Mesenchymal stem cell (in vitro differentiated cells and primary cell): Measurements from ENCODE around the gene PDCD6IP.
A peak's percentile ranks its signal among the peaks of the same experiment; 100 is the strongest.
"Not testable (repeated sequence)": the region's sequence is repeated elsewhere in the genome, so short reads cannot be mapped to it uniquely, and the experiment has no call there.

ENCODE experiments used
- DNase-seq: peaks from one replicate; pipeline ENCODE4 v3.0.0-alpha.2; 2013
- H2AFZ ChIP-seq: one replicate; pipeline ENCODE4 v1.6.1; 2013; ENCODE audit warnings: low read depth, mild to moderate bottlenecking, control low read depth, inconsistent platforms, low read length, moderate library complexity
- H2AK5ac ChIP-seq: 2 replicates; pipeline ENCODE4 v1.6.1; 2013; ENCODE audit warnings: low read length, moderate library complexity, mild to moderate bottlenecking, inconsistent platforms; ENCODE audit not compliant: severe bottlenecking
- H2BK120ac ChIP-seq: one replicate; pipeline ENCODE4 v1.6.1; 2013; ENCODE audit warnings: low read depth, mild to moderate bottlenecking, inconsistent platforms, low read length, moderate library complexity
- H2BK12ac ChIP-seq, 2 experiments: one replicate each; pipeline ENCODE4 v1.6.1; 2013; ENCODE audit warnings: inconsistent platforms in 2 of 2, low read length in 2 of 2, mild to moderate bottlenecking in 2 of 2, moderate library complexity in 2 of 2, control low read depth in 1 of 2
- H2BK15ac ChIP-seq: one replicate; pipeline ENCODE4 v1.6.1; 2013; ENCODE audit warnings: mild to moderate bottlenecking, low read depth, inconsistent platforms; ENCODE audit not compliant: poor library complexity, severe bottlenecking
- H2BK5ac ChIP-seq: 2 replicates; pipeline ENCODE4 v1.6.1; 2013; ENCODE audit warnings: low read depth, mild to moderate bottlenecking, low read length, control low read depth, inconsistent platforms; ENCODE audit not compliant: poor library complexity, severe bottlenecking
- H3K14ac ChIP-seq, 2 experiments: one replicate each; pipeline ENCODE4 v1.6.1; 2013; ENCODE audit warnings: inconsistent platforms in 2 of 2, low read length in 2 of 2, control low read depth in 1 of 2, mild to moderate bottlenecking in 1 of 2, moderate library complexity in 1 of 2
- H3K18ac ChIP-seq, 2 experiments: one replicate each; pipeline ENCODE4 v1.6.1; 2013; ENCODE audit warnings: inconsistent platforms in 2 of 2, low read length in 2 of 2, control low read depth in 1 of 2, low read depth in 1 of 2, mild to moderate bottlenecking in 1 of 2
- H3K23ac ChIP-seq, 2 experiments: one replicate each; pipeline ENCODE4 v1.6.1; 2013; ENCODE audit warnings: inconsistent platforms in 2 of 2, low read length in 2 of 2, mild to moderate bottlenecking in 2 of 2, moderate library complexity in 2 of 2, control low read depth in 1 of 2
- H3K27ac ChIP-seq: 2 replicates; pipeline ENCODE4 v1.5.1; 2013; ENCODE audit warnings: mild to moderate bottlenecking, moderate library complexity, low read length, control low read depth, inconsistent platforms; ENCODE audit not compliant: poor library complexity, severe bottlenecking
- H3K27me3 ChIP-seq, 2 experiments: 2 replicates each; pipeline versions ENCODE4 v1.6.1 to v1.7.0; 2013; ENCODE audit warnings: low read length in 2 of 2, mild to moderate bottlenecking in 2 of 2, moderate library complexity in 2 of 2, control low read depth in 1 of 2, inconsistent platforms in 1 of 2; ENCODE audit not compliant: control insufficient read depth in 1 of 2, insufficient read depth in 1 of 2
- H3K36me3 ChIP-seq, 2 experiments: 2 replicates each; pipeline versions ENCODE4 v1.6.1 to v1.7.0; 2013; ENCODE audit warnings: low read length in 2 of 2, control low read depth in 1 of 2, inconsistent platforms in 1 of 2, low read depth in 1 of 2, mild to moderate bottlenecking in 1 of 2; ENCODE audit not compliant: insufficient read depth in 2 of 2, control insufficient read depth in 1 of 2
- H3K4ac ChIP-seq, 2 experiments: one replicate each; pipeline ENCODE4 v1.6.1; 2013; ENCODE audit warnings: inconsistent platforms in 2 of 2, low read length in 2 of 2, mild to moderate bottlenecking in 2 of 2, moderate library complexity in 2 of 2, control low read depth in 1 of 2, low read depth in 1 of 2
- H3K4me1 ChIP-seq: 2 replicates; pipeline ENCODE4 v1.6.1; 2013; ENCODE audit warnings: low read depth, low read length, control low read depth; ENCODE audit not compliant: control insufficient read depth, insufficient read depth
- H3K4me2 ChIP-seq: 2 replicates; pipeline ENCODE4 v1.6.1; 2013; ENCODE audit warnings: low read length, mild to moderate bottlenecking, inconsistent platforms; ENCODE audit not compliant: poor library complexity, severe bottlenecking
- H3K4me3 ChIP-seq, 2 experiments: 2 replicates each; pipeline versions ENCODE4 v1.5.1 to v1.7.0; 2013; ENCODE audit warnings: low read length in 2 of 2, mild to moderate bottlenecking in 2 of 2, control low read depth in 1 of 2, low read depth in 1 of 2; ENCODE audit not compliant: insufficient read depth in 1 of 2
- H3K79me1 ChIP-seq: replicated peaks from 2 replicates; pipeline ENCODE4 v1.6.1; 2013; ENCODE audit warnings: mild to moderate bottlenecking, control low read depth, low read length, inconsistent platforms; ENCODE audit not compliant: poor library complexity, severe bottlenecking
- H3K9ac ChIP-seq: 2 replicates; pipeline ENCODE4 v1.7.0; 2013; ENCODE audit warnings: mild to moderate bottlenecking, low read length, moderate library complexity
- H3K9me3 ChIP-seq: 2 replicates; pipeline ENCODE4 v1.7.0; 2013; ENCODE audit warnings: mild to moderate bottlenecking, low read length; ENCODE audit not compliant: control insufficient read depth
- H4K8ac ChIP-seq: one replicate; pipeline ENCODE4 v1.6.1; 2013; ENCODE audit warnings: inconsistent platforms, mild to moderate bottlenecking, low read length, moderate library complexity
- H4K91ac ChIP-seq: one replicate; pipeline ENCODE4 v1.6.1; 2013; ENCODE audit warnings: mild to moderate bottlenecking, low read length, inconsistent platforms
- WGBS: methylation state at CpG from one replicate; pipeline ENCODE4 v1.1.7; 2013; ENCODE audit warnings: mixed read lengths; 5-methylcytosine and 5-hydroxymethylcytosine counted together

Gene PDCD6IP

DNA sequence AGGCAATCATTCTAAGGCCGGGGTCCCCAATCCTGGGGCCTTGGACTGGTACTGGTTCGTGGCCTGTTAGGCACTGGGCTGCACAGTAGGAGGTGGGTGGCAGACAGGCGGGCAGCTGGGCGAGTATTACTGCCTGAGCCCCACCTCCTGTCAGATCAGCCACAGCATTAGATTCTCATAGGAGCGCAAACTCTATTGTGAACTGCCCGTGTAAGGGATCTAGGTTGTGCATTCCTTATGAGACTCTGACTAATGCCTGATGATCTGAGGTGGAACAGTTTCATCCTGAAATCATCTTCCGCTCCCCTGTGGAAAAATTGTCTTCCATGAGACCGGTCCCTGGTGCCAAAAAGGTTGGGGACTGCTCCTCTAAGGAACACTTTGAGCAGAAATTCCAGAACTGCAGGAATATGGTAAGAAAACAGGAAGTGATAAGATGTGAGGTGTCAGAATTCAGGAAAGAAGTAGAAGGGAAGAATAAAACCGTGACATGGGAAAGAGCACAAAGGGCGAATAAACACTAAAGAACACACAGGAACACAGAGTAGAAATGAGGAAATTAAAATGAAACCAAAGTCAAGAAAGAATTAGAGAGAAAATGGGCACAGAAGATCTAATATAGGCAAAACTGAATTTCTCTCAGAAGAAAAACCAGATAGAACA, 57.6 kb downstream of the PDCD6IP start:
- H3K4ac ChIP-seq, result no peak overlapping the region
- H2BK120ac ChIP-seq, result no peak overlapping the region
- no peak overlapping the region for H2BK15ac ChIP-seq
- peaks cover 2% of the 10 kb centered on the region for H3K4me1 ChIP-seq
- H2BK12ac ChIP-seq, result no peak overlapping the region
- peak overlapping the region; percentile 56 for H3K27ac ChIP-seq
- H3K79me1 ChIP-seq, result peaks cover 2% of the 10 kb centered on the region
- H3K23ac ChIP-seq, result no peak overlapping the region
- no peak overlapping the region for H3K9ac ChIP-seq
- no peak overlapping the region for H2AK5ac ChIP-seq
- H3K14ac ChIP-seq, result no peak overlapping the region
- H4K91ac ChIP-seq, result peak overlapping the region; percentile 80
- no peak overlapping the region for H3K4me3 ChIP-seq
- H3K18ac ChIP-seq, result no peak overlapping the region
- no peak overlapping the region for H3K4me2 ChIP-seq
- WGBS, result 88% methylated on average over 9 of the region's 10 CpGs
- no peaks in the 10 kb centered on the region for H3K27me3 ChIP-seq
- peak overlapping the region; percentile 60 for H4K8ac ChIP-seq
- H2AFZ ChIP-seq, result no peak overlapping the region
- H2BK5ac ChIP-seq, result no peak overlapping the region
- H3K36me3 ChIP-seq, result peaks cover 4 to 73% of the 10 kb centered on the region in 2 experiments
- DNase-seq, result no peak
- no peaks in the 10 kb centered on the region for H3K9me3 ChIP-seq

DNA sequence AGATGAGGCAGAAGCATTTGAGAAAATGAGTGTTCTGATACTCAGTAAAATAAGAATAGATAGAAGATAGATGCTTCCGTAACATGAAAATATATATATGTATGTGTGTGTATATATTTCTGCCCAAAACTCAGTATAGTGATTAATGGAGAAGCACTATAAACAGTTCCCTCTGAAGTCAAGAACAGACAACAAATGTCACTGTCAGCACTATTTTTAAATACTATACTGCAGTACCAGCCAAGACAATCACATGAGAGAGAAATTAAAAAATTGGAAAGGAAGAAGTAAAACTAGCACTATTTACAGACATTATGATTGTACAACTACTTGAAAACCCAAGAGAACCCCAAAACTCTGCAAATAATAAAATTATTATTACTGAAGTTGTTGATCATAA, 59.3 kb downstream of the PDCD6IP start:
- not testable (repeated sequence) for H2AK5ac ChIP-seq, H3K27ac ChIP-seq, H2BK15ac ChIP-seq, H4K8ac ChIP-seq, H3K27me3 ChIP-seq, H3K18ac ChIP-seq, H3K4me3 ChIP-seq, H3K9me3 ChIP-seq, H3K4me2 ChIP-seq, H2BK5ac ChIP-seq, H2AFZ ChIP-seq, H2BK120ac ChIP-seq, H2BK12ac ChIP-seq, H3K79me1 ChIP-seq, DNase-seq, H3K23ac ChIP-seq, H4K91ac ChIP-seq, H3K9ac ChIP-seq, H3K14ac ChIP-seq, H3K4me1 ChIP-seq, H3K4ac ChIP-seq
- peaks cover 4 to 79% of the 10 kb centered on the region in 2 experiments for H3K36me3 ChIP-seq
- WGBS, result no CpG with 5 or more reads among the region's 1 CpG

DNA sequence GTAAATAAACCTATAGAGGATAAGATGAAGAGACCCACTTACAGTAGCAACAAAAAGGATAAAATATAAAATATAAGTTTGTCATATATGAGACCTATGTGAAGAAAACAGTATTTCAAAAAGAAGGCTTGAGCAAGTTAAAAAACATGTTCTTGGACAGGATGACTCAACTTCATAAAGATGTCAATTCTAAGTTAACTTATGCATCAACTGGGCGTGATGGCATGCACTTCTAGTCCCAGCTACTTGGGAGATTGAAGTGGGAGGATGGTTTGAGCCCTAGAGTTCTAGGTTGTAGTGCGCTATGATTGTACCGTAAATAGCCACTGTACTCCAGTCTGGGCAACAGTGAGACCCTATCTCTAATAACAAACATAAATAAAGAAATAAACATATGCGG, 59.7 kb downstream of the PDCD6IP start:
- Histone ChIP-seq H3K4ac (no peak overlapping the region), H3K18ac (no peak overlapping the region), H4K8ac (no peak overlapping the region), H3K23ac (no peak overlapping the region), H3K27me3 (no peaks in the 10 kb centered on the region), H3K4me2 (no peak overlapping the region), H2AFZ (no peak overlapping the region), H4K91ac (no peak overlapping the region), H3K4me3 (no peak overlapping the region), H3K9me3 (no peaks in the 10 kb centered on the region), H2BK12ac (no peak overlapping the region), H3K4me1 (peaks cover 2% of the 10 kb centered on the region), H3K27ac (no peak overlapping the region), H3K36me3 (peaks cover 4 to 81% of the 10 kb centered on the region in 2 experiments), H2AK5ac (no peak overlapping the region), H3K9ac (no peak overlapping the region), H2BK5ac (no peak overlapping the region), H2BK120ac (no peak overlapping the region), H3K79me1 (no peaks in the 10 kb centered on the region), H3K14ac (no peak overlapping the region), H2BK15ac (no peak overlapping the region)
- WGBS, result 75% methylated on average over 2 of the region's 4 CpGs
- DNase-seq, result peak; percentile 33

DNA sequence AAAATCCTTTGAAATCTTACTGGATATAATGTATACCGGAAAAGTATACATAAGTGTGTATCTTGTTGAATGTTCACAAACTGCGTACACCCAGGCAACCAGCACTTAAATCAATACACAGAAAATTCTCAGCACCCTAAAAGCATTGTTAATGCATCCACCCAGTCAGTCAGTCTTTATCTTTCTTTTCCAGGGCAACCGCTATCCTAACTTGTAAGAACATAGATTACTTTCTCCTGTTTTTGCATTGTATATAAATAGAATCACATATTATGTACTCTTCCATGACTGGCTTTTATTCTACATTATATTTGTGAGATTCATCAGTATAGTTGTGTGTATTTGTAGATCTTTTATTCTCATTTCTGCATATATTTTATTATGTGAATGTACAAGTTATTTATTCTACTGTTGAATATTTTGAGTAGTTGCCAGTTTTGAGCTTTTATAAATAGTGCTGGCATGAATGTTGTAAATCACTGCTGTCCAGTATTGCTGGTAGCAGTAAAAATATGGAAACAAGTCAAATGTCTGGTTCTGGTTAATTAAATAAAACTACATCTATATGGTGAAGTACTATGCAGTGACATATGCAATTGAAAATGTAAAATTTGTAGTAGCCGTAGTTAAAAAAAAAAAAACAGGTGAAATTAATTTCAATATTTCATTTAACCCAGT, 62.1 kb downstream of the PDCD6IP start:
- no peak overlapping the region for H4K91ac ChIP-seq
- no peak overlapping the region for H2BK15ac ChIP-seq
- H3K4me2 ChIP-seq, result no peak overlapping the region
- no peak overlapping the region for H3K4ac ChIP-seq
- H3K4me1 ChIP-seq, result peaks cover 2% of the 10 kb centered on the region
- H2BK5ac ChIP-seq, result no peak overlapping the region
- no peak overlapping the region for H3K4me3 ChIP-seq
- H3K79me1 ChIP-seq, result peaks cover 4% of the 10 kb centered on the region
- no peak overlapping the region for H2AK5ac ChIP-seq
- no peak overlapping the region for H3K23ac ChIP-seq
- H3K36me3 ChIP-seq, result peaks cover 11 to 88% of the 10 kb centered on the region in 2 experiments
- H3K9me3 ChIP-seq, result no peaks in the 10 kb centered on the region
- no peak overlapping the region for H3K27ac ChIP-seq
- WGBS, result 33% methylated on average over 1 of the region's 4 CpGs
- no peaks in the 10 kb centered on the region for H3K27me3 ChIP-seq
- DNase-seq, result no peak
- no peak overlapping the region for H3K14ac ChIP-seq
- no peak overlapping the region for H2BK12ac ChIP-seq
- H3K18ac ChIP-seq, result no peak overlapping the region
- no peak overlapping the region for H4K8ac ChIP-seq
- no peak overlapping the region for H3K9ac ChIP-seq
- no peak overlapping the region for H2AFZ ChIP-seq
- no peak overlapping the region for H2BK120ac ChIP-seq
